WERI-Rb-1 (cell line): ENCODE measurements around the gene ZNF136.

ENCODE experiments used
- DNase-seq: peaks from one replicate; pipeline ENCODE4 v3.0.0-alpha.2; 2020
- H3K27ac ChIP-seq: fragments of 250-450 bp; sonication (Bioruptor Pico); 2 replicates; pipeline ENCODE4 v1.5.1; 2020; ENCODE audit warnings: mild to moderate bottlenecking, moderate library complexity
- H3K27me3 ChIP-seq: fragments of 250-450 bp; sonication (Bioruptor Pico); 2 replicates; pipeline ENCODE4 v1.5.1; 2021; ENCODE audit warnings: mild to moderate bottlenecking, low read depth, moderate library complexity; ENCODE audit not compliant: insufficient read depth, severe bottlenecking
- H3K36me3 ChIP-seq: fragments of 250-450 bp; sonication (Bioruptor Pico); 2 replicates; pipeline ENCODE4 v1.5.1; 2020; ENCODE audit warnings: mild to moderate bottlenecking, moderate library complexity
- H3K4me3 ChIP-seq: 2 replicates; pipeline ENCODE4 v1.5.1; 2011; ENCODE audit warnings: low read depth, mild to moderate bottlenecking, control low read depth, low read length
- H3K9me3 ChIP-seq: fragments of 250-450 bp; sonication (Bioruptor Pico); 2 replicates; pipeline ENCODE4 v1.5.1; 2021; ENCODE audit warnings: mild to moderate bottlenecking, moderate library complexity; ENCODE audit not compliant: severe bottlenecking
- TF ChIP-seq, protein P1 (sequence below): IDR thresholded peaks from 2 replicates; pipeline ENCODE4 v1.5.1; 2011; ENCODE audit warnings: low read depth, mild to moderate bottlenecking, control low read depth, inconsistent platforms, low read length

Gene ZNF136

GRCh38 chr19:12237143-12237839, 74.4 kb downstream of the ZNF136 start:
- TF ChIP-seq, protein P1, sequence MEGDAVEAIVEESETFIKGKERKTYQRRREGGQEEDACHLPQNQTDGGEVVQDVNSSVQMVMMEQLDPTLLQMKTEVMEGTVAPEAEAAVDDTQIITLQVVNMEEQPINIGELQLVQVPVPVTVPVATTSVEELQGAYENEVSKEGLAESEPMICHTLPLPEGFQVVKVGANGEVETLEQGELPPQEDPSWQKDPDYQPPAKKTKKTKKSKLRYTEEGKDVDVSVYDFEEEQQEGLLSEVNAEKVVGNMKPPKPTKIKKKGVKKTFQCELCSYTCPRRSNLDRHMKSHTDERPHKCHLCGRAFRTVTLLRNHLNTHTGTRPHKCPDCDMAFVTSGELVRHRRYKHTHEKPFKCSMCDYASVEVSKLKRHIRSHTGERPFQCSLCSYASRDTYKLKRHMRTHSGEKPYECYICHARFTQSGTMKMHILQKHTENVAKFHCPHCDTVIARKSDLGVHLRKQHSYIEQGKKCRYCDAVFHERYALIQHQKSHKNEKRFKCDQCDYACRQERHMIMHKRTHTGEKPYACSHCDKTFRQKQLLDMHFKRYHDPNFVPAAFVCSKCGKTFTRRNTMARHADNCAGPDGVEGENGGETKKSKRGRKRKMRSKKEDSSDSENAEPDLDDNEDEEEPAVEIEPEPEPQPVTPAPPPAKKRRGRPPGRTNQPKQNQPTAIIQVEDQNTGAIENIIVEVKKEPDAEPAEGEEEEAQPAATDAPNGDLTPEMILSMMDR, result no peak
- no peaks in the 10 kb centered on the region for H3K9me3 ChIP-seq

More at GRCh38 chr19:12237143-12237839, 74.4 kb downstream of the ZNF136 start:
- H3K27ac ChIP-seq, result no peak overlapping the region
- H3K27me3 ChIP-seq, result no peaks in the 10 kb centered on the region
- peaks cover 29% of the 10 kb centered on the region for H3K36me3 ChIP-seq
- no peak for DNase-seq
- no peak overlapping the region for H3K4me3 ChIP-seq
